ENCODE measurements around the gene KCTD10.

DNA sequence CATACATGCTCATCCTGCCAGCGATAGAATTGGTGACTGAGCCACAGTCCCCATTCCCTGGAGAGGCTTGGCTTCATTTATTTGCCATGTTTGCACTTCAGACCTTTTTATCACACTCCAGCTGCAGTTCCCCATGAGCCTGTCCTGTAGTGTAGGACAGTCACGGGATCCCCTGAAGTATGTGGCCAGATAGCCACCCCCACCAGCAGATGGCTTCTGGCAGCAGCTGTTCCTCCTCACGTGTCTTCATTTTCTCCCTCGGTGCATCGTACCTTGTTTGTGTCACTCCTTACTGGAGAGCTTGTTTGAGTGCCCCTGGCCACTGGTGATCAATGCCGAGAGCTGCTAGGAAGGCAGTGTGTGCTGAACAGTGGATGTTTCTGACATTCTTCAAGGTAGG is 40.5 kb upstream of the KCTD10 start:
- no peak for TF ChIP-seq ARID3A (IDR thresholded peaks at IDR 0.05; ENCODE audit: low read depth, low read length)
- no peak for TF ChIP-seq CEBPB (IDR thresholded peaks at IDR 0.05; ENCODE audit: borderline replicate concordance, low read depth, low read length)
- TF ChIP-seq CTCF (CRISPR knock-in tag; IDR thresholded peaks at IDR 0.05) = no peak
- no peak for TF ChIP-seq ZNF432 (CRISPR knock-in tag; IDR thresholded peaks at IDR 0.05; ENCODE audit: borderline replicate concordance)
- no peak for TF ChIP-seq SOX6 (IDR thresholded peaks at IDR 0.05)
- TF ChIP-seq SOX6 (CRISPR knock-in tag; IDR thresholded peaks at IDR 0.05) = no peak
- TF ChIP-seq, protein P1, sequence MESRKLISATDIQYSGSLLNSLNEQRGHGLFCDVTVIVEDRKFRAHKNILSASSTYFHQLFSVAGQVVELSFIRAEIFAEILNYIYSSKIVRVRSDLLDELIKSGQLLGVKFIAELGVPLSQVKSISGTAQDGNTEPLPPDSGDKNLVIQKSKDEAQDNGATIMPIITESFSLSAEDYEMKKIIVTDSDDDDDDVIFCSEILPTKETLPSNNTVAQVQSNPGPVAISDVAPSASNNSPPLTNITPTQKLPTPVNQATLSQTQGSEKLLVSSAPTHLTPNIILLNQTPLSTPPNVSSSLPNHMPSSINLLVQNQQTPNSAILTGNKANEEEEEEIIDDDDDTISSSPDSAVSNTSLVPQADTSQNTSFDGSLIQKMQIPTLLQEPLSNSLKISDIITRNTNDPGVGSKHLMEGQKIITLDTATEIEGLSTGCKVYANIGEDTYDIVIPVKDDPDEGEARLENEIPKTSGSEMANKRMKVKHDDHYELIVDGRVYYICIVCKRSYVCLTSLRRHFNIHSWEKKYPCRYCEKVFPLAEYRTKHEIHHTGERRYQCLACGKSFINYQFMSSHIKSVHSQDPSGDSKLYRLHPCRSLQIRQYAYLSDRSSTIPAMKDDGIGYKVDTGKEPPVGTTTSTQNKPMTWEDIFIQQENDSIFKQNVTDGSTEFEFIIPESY (CRISPR knock-in tag; IDR thresholded peaks at IDR 0.05) = no peak
- no peak for TF ChIP-seq ZFP37 (CRISPR knock-in tag; IDR thresholded peaks at IDR 0.05; ENCODE audit: borderline replicate concordance)
- TF ChIP-seq, protein P2, sequence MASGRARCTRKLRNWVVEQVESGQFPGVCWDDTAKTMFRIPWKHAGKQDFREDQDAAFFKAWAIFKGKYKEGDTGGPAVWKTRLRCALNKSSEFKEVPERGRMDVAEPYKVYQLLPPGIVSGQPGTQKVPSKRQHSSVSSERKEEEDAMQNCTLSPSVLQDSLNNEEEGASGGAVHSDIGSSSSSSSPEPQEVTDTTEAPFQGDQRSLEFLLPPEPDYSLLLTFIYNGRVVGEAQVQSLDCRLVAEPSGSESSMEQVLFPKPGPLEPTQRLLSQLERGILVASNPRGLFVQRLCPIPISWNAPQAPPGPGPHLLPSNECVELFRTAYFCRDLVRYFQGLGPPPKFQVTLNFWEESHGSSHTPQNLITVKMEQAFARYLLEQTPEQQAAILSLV (CRISPR knock-in tag; IDR thresholded peaks at IDR 0.05; ENCODE audit: borderline replicate concordance) = no peak
- TF ChIP-seq NR1H2 (CRISPR knock-in tag; IDR thresholded peaks at IDR 0.05; ENCODE audit: borderline replicate concordance, low read depth) = no peak
- no peak for TF ChIP-seq CHD4 (IDR thresholded peaks at IDR 0.05; ENCODE audit: borderline replicate concordance, low read length)
- no peak for TF ChIP-seq ZNF510 (CRISPR knock-in tag; IDR thresholded peaks at IDR 0.05; ENCODE audit: low read depth)
- TF ChIP-seq, protein P3, sequence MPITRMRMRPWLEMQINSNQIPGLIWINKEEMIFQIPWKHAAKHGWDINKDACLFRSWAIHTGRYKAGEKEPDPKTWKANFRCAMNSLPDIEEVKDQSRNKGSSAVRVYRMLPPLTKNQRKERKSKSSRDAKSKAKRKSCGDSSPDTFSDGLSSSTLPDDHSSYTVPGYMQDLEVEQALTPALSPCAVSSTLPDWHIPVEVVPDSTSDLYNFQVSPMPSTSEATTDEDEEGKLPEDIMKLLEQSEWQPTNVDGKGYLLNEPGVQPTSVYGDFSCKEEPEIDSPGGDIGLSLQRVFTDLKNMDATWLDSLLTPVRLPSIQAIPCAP (CRISPR knock-in tag; IDR thresholded peaks at IDR 0.05; ENCODE audit: low read depth) = no peak
- no peak for TF ChIP-seq SIN3A (IDR thresholded peaks at IDR 0.05; ENCODE audit: borderline replicate concordance, low read depth, low read length)
- no peak for TF ChIP-seq NR3C1 (CRISPR knock-in tag; IDR thresholded peaks at IDR 0.05)

All from HepG2 (cell line).